Measurements from ENCODE around the gene ZDHHC3.
"Not testable (repeated sequence)": the region's sequence is repeated elsewhere in the genome, so short reads cannot be mapped to it uniquely, and the experiment has no call there.

The ZDHHC3 gene

GRCh38 chr3:44952689-44953088 lies 23.3 kb downstream of the ZDHHC3 start:
- no peak for TF ChIP-seq CTCF (conservative IDR thresholded peaks at IDR 0.05; ENCODE audit: control insufficient read depth, insufficient read depth, low read depth, low read length)
- H3K4me3 ChIP-seq (ENCODE audit: control insufficient read depth, low read depth, low read length) = no peak overlapping the region
- no peak for DNase-seq (ENCODE audit: low read depth)

- DNase-seq (ENCODE audit: low read depth) = no peak
- no peak overlapping the region for H3K4me3 ChIP-seq (ENCODE audit: control insufficient read depth, low read depth, low read length)
- TF ChIP-seq CTCF (conservative IDR thresholded peaks at IDR 0.05; ENCODE audit: control insufficient read depth, insufficient read depth, low read depth, low read length) = no peak
Measured at GRCh38 chr3:44950275-44950734, 25.7 kb downstream of the ZDHHC3 start.

- not testable (repeated sequence) for DNase-seq (ENCODE audit: low read depth); H3K4me3 ChIP-seq (ENCODE audit: control insufficient read depth, low read depth, low read length)
Measured at GRCh38 chr3:44949770-44950169, 26.2 kb downstream of the ZDHHC3 start.

- no peak overlapping the region for H3K4me3 ChIP-seq (ENCODE audit: control insufficient read depth, low read depth, low read length)
- TF ChIP-seq CTCF (conservative IDR thresholded peaks at IDR 0.05; ENCODE audit: control insufficient read depth, insufficient read depth, low read depth, low read length) = no peak
- DNase-seq (ENCODE audit: low read depth) = no peak
Measured at GRCh38 chr3:44948239-44948638, 27.7 kb downstream of the ZDHHC3 start.

GRCh38 chr3:44942202-44942921 lies 33.6 kb downstream of the ZDHHC3 start:
- TF ChIP-seq CTCF (conservative IDR thresholded peaks at IDR 0.05; ENCODE audit: control insufficient read depth, insufficient read depth, low read depth, low read length) = no peak
- peak; percentile 79 for DNase-seq (ENCODE audit: low read depth)
- H3K4me3 ChIP-seq (ENCODE audit: control insufficient read depth, low read depth, low read length) = no peak overlapping the region

GRCh38 chr3:44939581-44940036 lies 36.4 kb downstream of the ZDHHC3 start:
- DNase-seq (ENCODE audit: low read depth) = no peak
- TF ChIP-seq CTCF (conservative IDR thresholded peaks at IDR 0.05; ENCODE audit: control insufficient read depth, insufficient read depth, low read depth, low read length) = no peak
- H3K4me3 ChIP-seq (ENCODE audit: control insufficient read depth, low read depth, low read length) = no peak overlapping the region

GRCh38 chr3:44932986-44933944 lies 42.7 kb downstream of the ZDHHC3 start:
- no peak for DNase-seq (ENCODE audit: low read depth)
- TF ChIP-seq CTCF (conservative IDR thresholded peaks at IDR 0.05; ENCODE audit: control insufficient read depth, insufficient read depth, low read depth, low read length) = no peak
- no peak overlapping the region for H3K4me3 ChIP-seq (ENCODE audit: control insufficient read depth, low read depth, low read length)
